Measurements from ENCODE around the gene HOMER2. TPM values are rescaled to one million over a fixed set of nuclear protein-coding genes. Genes with fewer than 3 reads are reported as not detected.

Gene HOMER2
- total and polyA plus RNA-seq, 9 of the 15 experiments (the other 6 are each of a cell fraction or from before 2014, with no cell fraction given) = 0.13 to 0.47 (median 0.29) TPM; not detected in 1

DNA sequence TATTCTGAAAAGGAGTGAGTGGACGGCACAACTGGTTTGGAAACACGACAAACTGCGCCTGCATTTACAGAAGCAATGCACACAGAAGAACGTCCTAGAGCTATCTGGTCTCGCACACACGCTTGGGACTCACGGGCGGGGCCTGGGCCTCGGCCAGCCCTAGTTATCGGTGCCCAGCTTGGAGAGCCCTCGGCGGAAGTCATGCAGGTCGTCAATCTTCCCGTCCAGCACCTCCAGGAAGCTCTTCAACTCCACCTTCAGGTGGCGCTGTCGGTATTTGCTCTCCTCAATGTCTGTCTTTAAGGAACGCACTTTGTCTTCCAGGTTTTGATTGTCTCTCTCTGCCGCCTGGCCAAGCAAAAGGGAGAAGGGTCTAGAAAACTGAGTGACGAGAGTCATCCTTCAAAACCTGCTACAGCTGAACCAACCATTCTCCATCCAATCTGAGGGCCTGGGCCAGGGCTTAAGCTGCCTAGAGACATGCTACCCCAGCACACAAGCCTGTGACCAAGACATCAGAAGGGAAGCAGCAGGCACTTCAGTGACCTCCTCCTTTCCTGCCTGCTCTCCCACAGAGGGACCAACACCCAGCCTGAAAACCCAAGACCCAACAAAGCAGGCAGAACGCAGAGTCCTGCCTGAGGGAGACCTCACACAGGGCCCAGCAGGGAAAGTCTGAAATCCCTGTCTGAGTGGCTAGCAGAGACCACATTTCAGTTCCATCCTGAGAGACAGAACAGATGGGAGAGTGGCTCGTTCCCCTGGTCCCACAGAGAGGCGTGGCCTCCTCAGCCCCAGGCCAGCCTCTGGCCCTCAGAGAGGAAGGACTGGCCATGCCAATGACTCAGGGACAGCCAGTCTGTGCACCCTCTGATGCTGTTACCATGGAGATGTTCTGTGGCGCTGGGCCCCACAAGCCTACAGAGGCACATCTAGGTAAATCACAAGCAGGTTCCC, 102.7 kb downstream of the HOMER2 start (continued):
- TF ChIP-seq KDM1A (IDR thresholded peaks at IDR 0.05) (peak; percentile 47 to 78), HNRNPK (IDR thresholded peaks at IDR 0.05; ENCODE audit: low read depth, low read length, poor library complexity, severe bottlenecking) (no peak), PTRF (tag; IDR thresholded peaks at IDR 0.05) (no peak), SMARCA5 (IDR thresholded peaks at IDR 0.05) (no peak), NR4A1 (CRISPR knock-in tag; IDR thresholded peaks at IDR 0.05) (no peak), NR4A1 (tag; IDR thresholded peaks at IDR 0.05) (no peak), ZNF384 (IDR thresholded peaks at IDR 0.05; ENCODE audit: low read depth, low read length) (peak; percentile 18; the same call in 1 of the 2 replicates), EZH2 (IDR thresholded peaks at IDR 0.05; ENCODE audit: borderline replicate concordance, low read depth, low read length) (no peak), E2F4 (CRISPR knock-in tag; IDR thresholded peaks at IDR 0.05; ENCODE audit: low read depth) (no peak), NR2F6 (CRISPR knock-in tag; IDR thresholded peaks at IDR 0.05) (no peak), ZNF224 (CRISPR knock-in tag; IDR thresholded peaks at IDR 0.05) (no peak), HCFC1 (IDR thresholded peaks at IDR 0.05; ENCODE audit: low read depth, low read length) (peak; percentile 54), RNF219 (CRISPR knock-in tag; IDR thresholded peaks at IDR 0.05) (no peak), PURB (CRISPR knock-in tag; IDR thresholded peaks at IDR 0.05; ENCODE audit: low read depth) (no peak), CREB1 (IDR thresholded peaks at IDR 0.05) (peak; percentile 73), CREB1 (CRISPR knock-in tag; IDR thresholded peaks at IDR 0.05) (no peak), ETV5 (CRISPR knock-in tag; IDR thresholded peaks at IDR 0.05; ENCODE audit: low read depth) (peak; percentile 97), CAMTA2 (CRISPR knock-in tag; conservative IDR thresholded peaks at IDR 0.05) (no peak), CHCHD3 (CRISPR knock-in tag; IDR thresholded peaks at IDR 0.05) (no peak)
- TF ChIP-seq, protein P1, sequence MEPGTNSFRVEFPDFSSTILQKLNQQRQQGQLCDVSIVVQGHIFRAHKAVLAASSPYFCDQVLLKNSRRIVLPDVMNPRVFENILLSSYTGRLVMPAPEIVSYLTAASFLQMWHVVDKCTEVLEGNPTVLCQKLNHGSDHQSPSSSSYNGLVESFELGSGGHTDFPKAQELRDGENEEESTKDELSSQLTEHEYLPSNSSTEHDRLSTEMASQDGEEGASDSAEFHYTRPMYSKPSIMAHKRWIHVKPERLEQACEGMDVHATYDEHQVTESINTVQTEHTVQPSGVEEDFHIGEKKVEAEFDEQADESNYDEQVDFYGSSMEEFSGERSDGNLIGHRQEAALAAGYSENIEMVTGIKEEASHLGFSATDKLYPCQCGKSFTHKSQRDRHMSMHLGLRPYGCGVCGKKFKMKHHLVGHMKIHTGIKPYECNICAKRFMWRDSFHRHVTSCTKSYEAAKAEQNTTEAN (CRISPR knock-in tag; IDR thresholded peaks at IDR 0.05) = no peak
- TF ChIP-seq, protein P2, sequence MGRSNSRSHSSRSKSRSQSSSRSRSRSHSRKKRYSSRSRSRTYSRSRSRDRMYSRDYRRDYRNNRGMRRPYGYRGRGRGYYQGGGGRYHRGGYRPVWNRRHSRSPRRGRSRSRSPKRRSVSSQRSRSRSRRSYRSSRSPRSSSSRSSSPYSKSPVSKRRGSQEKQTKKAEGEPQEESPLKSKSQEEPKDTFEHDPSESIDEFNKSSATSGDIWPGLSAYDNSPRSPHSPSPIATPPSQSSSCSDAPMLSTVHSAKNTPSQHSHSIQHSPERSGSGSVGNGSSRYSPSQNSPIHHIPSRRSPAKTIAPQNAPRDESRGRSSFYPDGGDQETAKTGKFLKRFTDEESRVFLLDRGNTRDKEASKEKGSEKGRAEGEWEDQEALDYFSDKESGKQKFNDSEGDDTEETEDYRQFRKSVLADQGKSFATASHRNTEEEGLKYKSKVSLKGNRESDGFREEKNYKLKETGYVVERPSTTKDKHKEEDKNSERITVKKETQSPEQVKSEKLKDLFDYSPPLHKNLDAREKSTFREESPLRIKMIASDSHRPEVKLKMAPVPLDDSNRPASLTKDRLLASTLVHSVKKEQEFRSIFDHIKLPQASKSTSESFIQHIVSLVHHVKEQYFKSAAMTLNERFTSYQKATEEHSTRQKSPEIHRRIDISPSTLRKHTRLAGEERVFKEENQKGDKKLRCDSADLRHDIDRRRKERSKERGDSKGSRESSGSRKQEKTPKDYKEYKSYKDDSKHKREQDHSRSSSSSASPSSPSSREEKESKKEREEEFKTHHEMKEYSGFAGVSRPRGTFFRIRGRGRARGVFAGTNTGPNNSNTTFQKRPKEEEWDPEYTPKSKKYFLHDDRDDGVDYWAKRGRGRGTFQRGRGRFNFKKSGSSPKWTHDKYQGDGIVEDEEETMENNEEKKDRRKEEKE (IDR thresholded peaks at IDR 0.05; ENCODE audit: borderline replicate concordance in 1 of 2, control insufficient read depth in 1 of 2, low read depth in 2 of 2, low read length in 1 of 2) = 0 out of 4 replicates have a peak, but pooled peaks of 1 of the 2 experiments have one; percentile 64

Data from K562 (cell line).